Fibroblast of villous mesenchyme (primary cell): Measurements from ENCODE around the gene ZCWPW2. TPM values are rescaled to one million over a fixed set of nuclear protein-coding genes. Genes with fewer than 3 reads are reported as not detected.

Source experiments
- DNase-seq: peaks from one replicate; pipeline ENCODE4 v3.0.0-alpha.2; 2010; ENCODE audit warnings: low read depth
- H3K4me3 ChIP-seq: 2 replicates; pipeline ENCODE4 v1.5.1; 2011; ENCODE audit warnings: low read depth, mild to moderate bottlenecking, low read length
- total RNA-seq: library from RNA; depleted of rRNA; stranded (reverse); fragments of >200 nt; gene quantifications from 2 replicates; pipeline ENCODE4 v1.2.3, GENCODE V29; 2012
- TF ChIP-seq, protein P1 (sequence below): IDR thresholded peaks from 2 replicates; pipeline ENCODE4 v1.5.1; 2012; ENCODE audit warnings: low read depth, mild to moderate bottlenecking, low read length; ENCODE audit not compliant: insufficient read depth

Gene ZCWPW2
- total RNA-seq, 1 donor = 0.43 TPM

- TF ChIP-seq, protein P1, sequence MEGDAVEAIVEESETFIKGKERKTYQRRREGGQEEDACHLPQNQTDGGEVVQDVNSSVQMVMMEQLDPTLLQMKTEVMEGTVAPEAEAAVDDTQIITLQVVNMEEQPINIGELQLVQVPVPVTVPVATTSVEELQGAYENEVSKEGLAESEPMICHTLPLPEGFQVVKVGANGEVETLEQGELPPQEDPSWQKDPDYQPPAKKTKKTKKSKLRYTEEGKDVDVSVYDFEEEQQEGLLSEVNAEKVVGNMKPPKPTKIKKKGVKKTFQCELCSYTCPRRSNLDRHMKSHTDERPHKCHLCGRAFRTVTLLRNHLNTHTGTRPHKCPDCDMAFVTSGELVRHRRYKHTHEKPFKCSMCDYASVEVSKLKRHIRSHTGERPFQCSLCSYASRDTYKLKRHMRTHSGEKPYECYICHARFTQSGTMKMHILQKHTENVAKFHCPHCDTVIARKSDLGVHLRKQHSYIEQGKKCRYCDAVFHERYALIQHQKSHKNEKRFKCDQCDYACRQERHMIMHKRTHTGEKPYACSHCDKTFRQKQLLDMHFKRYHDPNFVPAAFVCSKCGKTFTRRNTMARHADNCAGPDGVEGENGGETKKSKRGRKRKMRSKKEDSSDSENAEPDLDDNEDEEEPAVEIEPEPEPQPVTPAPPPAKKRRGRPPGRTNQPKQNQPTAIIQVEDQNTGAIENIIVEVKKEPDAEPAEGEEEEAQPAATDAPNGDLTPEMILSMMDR = no peak
- H3K4me3 ChIP-seq = no peak overlapping the region
- no peak for DNase-seq
These were observed 100.9 kb downstream of the ZCWPW2 start for GRCh38 chr3:28449398-28449797.

- no peak for DNase-seq
- no peak overlapping the region for H3K4me3 ChIP-seq
- TF ChIP-seq, protein P1 = no peak
These were observed 114.3 kb downstream of the ZCWPW2 start for GRCh38 chr3:28462866-28463265.

DNA sequence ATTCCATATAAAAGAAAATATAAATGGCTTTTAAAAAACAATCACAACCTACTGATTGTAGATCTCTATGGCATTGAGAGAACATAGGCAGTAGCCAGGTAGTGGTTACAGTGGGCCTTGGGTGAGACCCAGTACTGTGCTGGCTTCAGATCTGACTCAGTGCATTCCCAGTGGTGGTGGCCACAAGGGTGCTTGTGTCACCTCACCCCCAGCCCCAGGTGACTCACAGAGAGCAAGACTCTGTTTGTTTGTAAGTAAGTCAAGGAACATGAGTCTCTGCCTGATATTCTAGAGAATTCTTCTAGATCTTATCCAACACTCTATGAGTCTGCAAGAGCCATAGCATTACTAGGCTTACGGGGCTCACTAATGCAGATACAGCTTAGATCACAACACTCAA lies 118.9 kb downstream of the ZCWPW2 start:
- no peak for DNase-seq
- no peak overlapping the region for H3K4me3 ChIP-seq
- TF ChIP-seq, protein P1 = no peak

DNA sequence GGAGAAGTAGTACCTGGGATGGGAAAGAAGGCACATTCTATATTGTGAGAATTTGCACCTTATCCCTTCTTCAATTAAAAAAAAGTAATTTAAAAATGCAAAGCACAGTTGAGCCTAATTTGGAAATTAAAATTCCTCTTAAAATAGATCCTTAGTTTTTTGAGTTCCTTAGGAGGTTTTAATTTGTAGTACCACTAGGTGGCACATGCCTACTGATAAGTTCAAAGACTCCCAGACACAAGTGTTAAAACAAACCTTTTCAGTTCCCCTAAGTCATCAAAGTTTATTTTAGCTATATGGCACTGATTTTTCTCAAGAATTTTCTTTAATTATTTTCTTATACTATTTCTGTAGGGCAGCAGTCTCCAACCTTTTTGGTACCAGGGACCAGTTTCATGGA lies 127.7 kb downstream of the ZCWPW2 start:
- TF ChIP-seq, protein P1 = peak; percentile 67
- no peak overlapping the region for H3K4me3 ChIP-seq
- peak; percentile 54 for DNase-seq

GRCh38 chr3:28476764-28477163 lies 128.2 kb downstream of the ZCWPW2 start:
- TF ChIP-seq, protein P1 = no peak
- H3K4me3 ChIP-seq = no peak overlapping the region
- no peak for DNase-seq

DNA sequence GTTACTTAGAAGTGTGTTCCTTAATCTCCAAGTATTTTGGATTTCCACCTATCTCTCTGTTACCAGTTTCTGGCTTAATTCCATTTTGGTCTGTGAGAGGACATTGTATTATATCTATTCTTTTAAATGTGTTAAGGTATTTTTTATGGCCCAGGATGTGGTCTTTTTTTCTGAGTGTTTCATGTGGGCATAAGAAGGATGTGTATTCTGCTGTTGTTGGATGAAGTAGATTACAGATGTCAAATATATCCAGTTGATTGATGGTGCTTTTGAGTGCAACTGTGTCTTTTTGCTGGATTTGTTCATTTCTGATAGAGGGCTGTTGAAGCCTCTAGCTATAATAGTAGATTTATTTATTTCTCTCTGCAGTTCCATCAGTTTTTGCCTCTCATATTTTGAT lies 136.6 kb downstream of the ZCWPW2 start:
- no peak for DNase-seq
- H3K4me3 ChIP-seq = no peak overlapping the region
- TF ChIP-seq, protein P1 = no peak

GRCh38 chr3:28495301-28495700 lies 146.8 kb downstream of the ZCWPW2 start:
- no peak overlapping the region for H3K4me3 ChIP-seq
- TF ChIP-seq, protein P1 = no peak
- no peak for DNase-seq
